ENCODE measurements around the gene SERPINI1.

Gene SERPINI1

DNA sequence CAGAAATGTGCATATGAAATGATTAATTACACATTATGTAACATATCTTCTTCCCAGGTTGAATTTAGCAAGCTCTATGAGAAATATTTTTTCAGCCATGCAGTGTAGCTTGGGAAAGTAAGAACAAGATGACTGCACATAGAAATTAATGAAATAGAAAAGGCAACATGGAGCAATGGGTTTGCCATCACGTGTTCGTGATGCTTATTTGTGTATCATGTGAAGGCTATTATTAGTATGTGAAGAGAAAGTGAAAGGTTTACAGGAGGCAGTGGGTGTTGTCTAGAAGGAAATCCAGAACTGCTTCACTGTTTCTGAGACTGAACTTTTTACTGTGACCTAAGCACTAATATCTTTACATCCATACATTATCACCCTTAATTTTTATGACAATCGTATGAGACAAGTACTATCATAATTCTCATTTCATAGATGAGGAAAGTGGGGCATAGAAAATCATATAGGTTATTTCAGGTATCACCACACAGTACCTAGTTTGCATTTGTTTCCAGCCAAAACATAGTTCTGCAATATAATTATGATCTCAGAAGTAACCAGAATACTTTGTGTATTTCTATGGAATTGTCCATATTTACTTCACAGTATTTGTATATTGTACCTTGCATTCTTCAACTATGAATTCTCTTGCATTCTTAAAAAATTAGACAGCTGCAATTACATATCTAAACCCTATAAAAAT is 14.9 kb downstream of the SERPINI1 start:
- in situ Hi-C loops (cut with MboI; ENCODE audit: low pct_unique_long_range_greater_than_20kb, low sequenced_read_pairs, unreplicated experiment), result no loop called here
- TF ChIP-seq, protein P1, sequence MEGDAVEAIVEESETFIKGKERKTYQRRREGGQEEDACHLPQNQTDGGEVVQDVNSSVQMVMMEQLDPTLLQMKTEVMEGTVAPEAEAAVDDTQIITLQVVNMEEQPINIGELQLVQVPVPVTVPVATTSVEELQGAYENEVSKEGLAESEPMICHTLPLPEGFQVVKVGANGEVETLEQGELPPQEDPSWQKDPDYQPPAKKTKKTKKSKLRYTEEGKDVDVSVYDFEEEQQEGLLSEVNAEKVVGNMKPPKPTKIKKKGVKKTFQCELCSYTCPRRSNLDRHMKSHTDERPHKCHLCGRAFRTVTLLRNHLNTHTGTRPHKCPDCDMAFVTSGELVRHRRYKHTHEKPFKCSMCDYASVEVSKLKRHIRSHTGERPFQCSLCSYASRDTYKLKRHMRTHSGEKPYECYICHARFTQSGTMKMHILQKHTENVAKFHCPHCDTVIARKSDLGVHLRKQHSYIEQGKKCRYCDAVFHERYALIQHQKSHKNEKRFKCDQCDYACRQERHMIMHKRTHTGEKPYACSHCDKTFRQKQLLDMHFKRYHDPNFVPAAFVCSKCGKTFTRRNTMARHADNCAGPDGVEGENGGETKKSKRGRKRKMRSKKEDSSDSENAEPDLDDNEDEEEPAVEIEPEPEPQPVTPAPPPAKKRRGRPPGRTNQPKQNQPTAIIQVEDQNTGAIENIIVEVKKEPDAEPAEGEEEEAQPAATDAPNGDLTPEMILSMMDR (IDR thresholded peaks at IDR 0.05; ENCODE audit: extremely low read depth, insufficient read depth, missing control alignments), result no peak

DNA sequence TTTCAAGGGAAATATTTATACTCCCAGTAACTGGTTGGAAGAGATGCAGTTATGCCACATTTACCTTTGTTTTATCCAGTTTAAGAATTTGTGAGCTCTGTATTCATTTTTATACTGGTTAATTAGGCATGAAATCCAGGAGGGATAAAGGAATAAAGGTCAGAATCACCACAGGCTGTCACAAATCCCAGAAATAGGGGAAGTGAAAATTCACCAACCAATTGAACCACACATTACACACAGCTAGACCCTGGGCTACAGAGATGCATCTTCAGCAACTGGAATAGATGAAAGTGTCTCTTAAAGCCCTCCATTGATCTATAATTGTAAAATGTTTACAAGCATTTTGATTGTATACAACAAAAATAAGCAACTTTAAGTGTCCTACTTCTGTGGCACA is 18.5 kb downstream of the SERPINI1 start:
- DNase-seq (ENCODE audit: low spot score), result no peak
- in situ Hi-C loops (cut with MboI; ENCODE audit: low pct_unique_long_range_greater_than_20kb, low sequenced_read_pairs, unreplicated experiment), result no loop called here
- TF ChIP-seq, protein P1 (IDR thresholded peaks at IDR 0.05; ENCODE audit: extremely low read depth, insufficient read depth, missing control alignments), result no peak

More for the DNA sequence above, 14.9 kb downstream of the SERPINI1 start:
- DNase-seq (ENCODE audit: low spot score), result peak; percentile 37

DNA sequence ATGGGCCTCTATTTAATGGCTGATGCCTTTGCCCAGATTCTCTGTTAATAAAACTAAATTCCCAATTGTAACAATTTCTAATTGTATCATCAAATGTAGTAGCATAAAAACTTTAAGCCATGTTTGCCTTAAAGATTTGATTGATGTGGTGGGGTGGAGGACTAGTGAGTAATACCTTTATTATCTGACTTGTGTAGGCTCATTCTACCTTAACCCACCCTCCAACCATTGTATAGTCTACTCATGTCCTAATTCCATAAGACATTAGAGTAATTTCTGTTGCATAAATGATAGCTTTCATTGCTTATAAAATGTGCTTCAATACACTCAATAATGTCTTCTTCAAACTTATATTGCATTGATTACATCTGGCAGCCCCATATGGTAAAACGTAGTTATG is 25.8 kb downstream of the SERPINI1 start:
- in situ Hi-C loops (cut with MboI; ENCODE audit: low pct_unique_long_range_greater_than_20kb, low sequenced_read_pairs, unreplicated experiment), result no loop called here
- DNase-seq (ENCODE audit: low spot score), result no peak
- TF ChIP-seq, protein P1 (IDR thresholded peaks at IDR 0.05; ENCODE audit: extremely low read depth, insufficient read depth, missing control alignments), result no peak

DNA sequence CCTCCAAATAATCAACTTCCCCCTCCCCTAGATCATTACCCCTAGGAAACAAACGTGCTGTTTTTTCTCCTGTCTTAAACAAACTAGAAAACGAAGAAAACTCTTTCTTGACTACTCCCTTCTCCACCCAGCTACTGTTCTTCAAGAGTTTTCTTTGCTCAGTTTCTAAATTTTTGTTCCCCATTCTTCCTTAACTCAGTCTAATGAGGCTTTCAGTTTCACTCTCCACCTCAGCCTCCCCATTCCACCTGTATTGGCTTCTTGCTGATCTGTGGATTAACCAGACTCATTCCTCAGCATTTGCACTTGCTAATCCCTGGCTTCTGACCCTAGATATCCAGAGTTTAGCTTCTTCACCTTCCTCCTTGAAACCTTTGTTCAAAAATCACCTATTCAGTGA is 26.8 kb downstream of the SERPINI1 start:
- TF ChIP-seq, protein P1 (IDR thresholded peaks at IDR 0.05; ENCODE audit: extremely low read depth, insufficient read depth, missing control alignments), result no peak
- in situ Hi-C loops (cut with MboI; ENCODE audit: low pct_unique_long_range_greater_than_20kb, low sequenced_read_pairs, unreplicated experiment), result no loop called here
- no peak for DNase-seq (ENCODE audit: low spot score)

DNA sequence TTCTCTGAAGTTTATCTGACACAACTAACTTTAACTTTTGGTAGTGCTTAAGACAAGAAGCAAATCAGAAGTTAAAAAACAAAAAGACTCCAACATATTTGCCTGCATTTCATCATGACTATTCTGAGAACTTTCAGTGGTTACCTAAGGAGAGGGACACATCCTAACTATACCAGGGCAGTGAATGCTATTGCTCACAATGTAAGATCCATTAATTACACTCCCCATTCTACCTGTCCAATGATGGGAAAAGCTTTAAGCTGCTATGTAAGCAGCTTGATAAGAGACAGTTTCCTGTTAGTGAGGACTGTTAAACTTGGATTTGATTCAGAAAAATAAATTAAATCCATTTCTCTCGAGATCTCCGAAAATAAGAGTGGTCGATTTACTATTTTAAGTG is 37.5 kb downstream of the SERPINI1 start:
- in situ Hi-C loops (cut with MboI; ENCODE audit: low pct_unique_long_range_greater_than_20kb, low sequenced_read_pairs, unreplicated experiment), result no loop called here
- DNase-seq (ENCODE audit: low spot score), result no peak
- TF ChIP-seq, protein P1 (IDR thresholded peaks at IDR 0.05; ENCODE audit: extremely low read depth, insufficient read depth, missing control alignments), result no peak

DNA sequence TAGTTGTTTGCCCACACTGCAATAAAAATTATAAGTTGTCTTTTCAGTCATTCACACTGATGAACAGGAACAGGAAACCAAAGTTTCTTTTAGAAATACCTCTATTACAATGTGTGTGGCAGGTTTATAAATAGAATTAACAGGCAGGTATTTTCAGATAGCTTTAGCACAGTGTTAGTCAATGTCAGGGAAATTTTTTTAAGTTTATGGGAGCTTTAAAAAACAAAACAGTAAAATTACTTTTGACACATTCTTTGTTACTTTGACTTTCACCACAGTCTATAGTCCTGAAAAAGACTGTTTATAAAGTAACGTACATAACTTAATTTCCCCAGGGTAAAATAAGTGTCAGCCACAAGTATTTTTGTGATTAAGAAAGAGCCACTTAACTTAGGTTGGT is 38.1 kb downstream of the SERPINI1 start:
- DNase-seq (ENCODE audit: low spot score), result peak; percentile 26
- TF ChIP-seq, protein P1 (IDR thresholded peaks at IDR 0.05; ENCODE audit: extremely low read depth, insufficient read depth, missing control alignments), result no peak
- in situ Hi-C loops (cut with MboI; ENCODE audit: low pct_unique_long_range_greater_than_20kb, low sequenced_read_pairs, unreplicated experiment), result no loop called here

Measured in GM13977 (cell line).